PFSK-1 (cell line): ENCODE results near the gene EDC3.

ENCODE experiments used
- FOXP2 ChIP-seq: optimal IDR thresholded peaks from 2 replicates; pipeline ENCODE3; 2011; ENCODE audit warnings: borderline replicate concordance, control low read depth, inconsistent platforms; ENCODE audit not compliant: insufficient read depth; ENCODE audit errors: extremely low read length, extremely low read depth
- POLR2AphosphoS5 ChIP-seq: IDR thresholded peaks from 2 replicates; pipeline ENCODE4 v1.6.1; 2012; ENCODE audit warnings: low read depth, mild to moderate bottlenecking, control low read depth, low read length, moderate library complexity
- REST ChIP-seq, 2 experiments: IDR thresholded peaks; 2 replicates each; pipeline versions ENCODE4 v1.6.1 to v1.8.0; 2011 to 2012; ENCODE audit warnings: low read depth in 2 of 2, low read length in 2 of 2, control low read depth in 1 of 2, inconsistent platforms in 1 of 2, mild to moderate bottlenecking in 1 of 2, moderate library complexity in 1 of 2; ENCODE audit not compliant: insufficient read depth in 1 of 2
- SIN3A ChIP-seq: IDR thresholded peaks from 2 replicates; pipeline ENCODE4 v1.6.1; 2012; ENCODE audit warnings: mild to moderate bottlenecking, low read length, moderate library complexity, borderline replicate concordance; ENCODE audit not compliant: insufficient read depth
- TAF1 ChIP-seq: IDR thresholded peaks from 2 replicates; pipeline ENCODE4 v1.6.1; 2012; ENCODE audit warnings: low read length, control low read depth, borderline replicate concordance; ENCODE audit not compliant: insufficient read depth

EDC3 gene

GRCh38 chr15:74657846-74658245 lies 38.0 kb downstream of the EDC3 start:
- TF ChIP-seq TAF1: no peak
- TF ChIP-seq SIN3A: no peak

GRCh38 chr15:74656935-74657535 lies 38.8 kb downstream of the EDC3 start:
- TF ChIP-seq SIN3A: no peak
- no peak for TF ChIP-seq REST (IDR thresholded peaks at IDR 0.05; ENCODE audit: insufficient read depth in 1 of 2, low read depth in 2 of 2, low read length in 2 of 2)
- no peak for TF ChIP-seq POLR2AphosphoS5
- no peak for TF ChIP-seq TAF1
- no peak for TF ChIP-seq FOXP2

- TF ChIP-seq FOXP2: no peak
- no peak for TF ChIP-seq REST (IDR thresholded peaks at IDR 0.05; ENCODE audit: insufficient read depth in 1 of 2, low read depth in 2 of 2, low read length in 2 of 2)
- TF ChIP-seq POLR2AphosphoS5: no peak
- no peak for TF ChIP-seq TAF1
Observed at GRCh38 chr15:74655424-74655823, 40.4 kb downstream of the EDC3 start.

- TF ChIP-seq TAF1 (no peak), REST (IDR thresholded peaks at IDR 0.05; ENCODE audit: insufficient read depth in 1 of 2, low read depth in 2 of 2, low read length in 2 of 2) (no peak), POLR2AphosphoS5 (no peak), FOXP2 (no peak), SIN3A (no peak)
Observed at GRCh38 chr15:74653426-74654102, 42.3 kb downstream of the EDC3 start.

GRCh38 chr15:74651242-74651741 lies 44.5 kb downstream of the EDC3 start:
- TF ChIP-seq SIN3A (no peak), FOXP2 (no peak), REST (IDR thresholded peaks at IDR 0.05; ENCODE audit: insufficient read depth in 1 of 2, low read depth in 2 of 2, low read length in 2 of 2) (no peak)
